IMR-90 (cell line): Measurements from ENCODE around the gene NDUFB7. TPM values are rescaled to one million over a fixed set of nuclear protein-coding genes. Genes with fewer than 3 reads are reported as not detected.

ENCODE experiments used
- ATAC-seq: fragments of 200-7000 bp; cut with Tn5 transposase; 2 replicates; pipeline ENCODE4 v1.9.1; 2020; ENCODE audit warnings: low read depth, mild to moderate bottlenecking, moderate library complexity
- BruUV-seq: library from RNA; stranded (reverse); fragments of 400-500 nt; replicated peaks from 2 replicates; lab custom pipeline; 2021; lab: Mats Ljungman, UMichigan
- CTCF ChIA-PET: fragments of 300-600 bp; formaldehyde crosslinking; extraction: SDS; loops from one replicate; lab custom pipeline; 2021; ENCODE audit warnings: antibody characterized with exemption; lab: Yijun Ruan, JAX
- POLR2A ChIA-PET: fragments of 300-600 bp; sonication (Branson Sonifier 250); formaldehyde crosslinking; loops from one replicate; lab custom pipeline; 2022; ENCODE audit warnings: antibody characterized with exemption; ENCODE audit not compliant: unreplicated experiment; lab: Charles Lee
- DNase-seq: peaks from one replicate; pipeline ENCODE4 v3.0.0; 2013
- H2AFZ ChIP-seq: replicated peaks from 2 replicates; pipeline ENCODE3; 2013; ENCODE audit warnings: low read length, mild to moderate bottlenecking; ENCODE audit not compliant: poor library complexity
- H2AK5ac ChIP-seq: 2 replicates; pipeline ENCODE4 v1.6.1; 2013; ENCODE audit warnings: low read depth, low read length, inconsistent platforms
- H2AK9ac ChIP-seq: replicated peaks from 2 replicates; pipeline ENCODE3; 2013; ENCODE audit warnings: mild to moderate bottlenecking, low read depth, low read length, moderate library complexity; ENCODE audit not compliant: poor library complexity
- H2BK120ac ChIP-seq: 2 replicates; pipeline ENCODE4 v1.6.1; 2013; ENCODE audit warnings: low read depth, low read length, inconsistent platforms
- H2BK15ac ChIP-seq: 3 replicates; pipeline ENCODE4 v1.6.1; 2013; ENCODE audit warnings: low read depth, low read length, inconsistent platforms
- H2BK20ac ChIP-seq: 2 replicates; pipeline ENCODE4 v1.6.1; 2013; ENCODE audit warnings: low read depth, mild to moderate bottlenecking, inconsistent platforms, low read length, moderate library complexity
- H2BK5ac ChIP-seq: 2 replicates; pipeline ENCODE4 v1.6.1; 2013; ENCODE audit warnings: mild to moderate bottlenecking, low read depth, low read length, inconsistent platforms; ENCODE audit not compliant: poor library complexity, severe bottlenecking
- H3K14ac ChIP-seq: replicated peaks from 2 replicates; pipeline ENCODE4 v1.6.1; 2013; ENCODE audit warnings: low read depth, low read length, inconsistent platforms
- H3K18ac ChIP-seq: 2 replicates; pipeline ENCODE4 v1.6.1; 2013; ENCODE audit warnings: low read depth, low read length, control low read depth
- H3K23ac ChIP-seq: 2 replicates; pipeline ENCODE4 v1.6.1; 2013; ENCODE audit warnings: low read depth, low read length, inconsistent platforms
- H3K27ac ChIP-seq: 2 replicates; pipeline ENCODE4 v1.5.1; 2013; ENCODE audit warnings: mild to moderate bottlenecking, control low read depth, low read length; ENCODE audit not compliant: insufficient read depth
- H3K27me3 ChIP-seq: 2 replicates; pipeline ENCODE4 v1.6.1; 2013; ENCODE audit warnings: low read length; ENCODE audit not compliant: control insufficient read depth, insufficient read depth
- H3K36me3 ChIP-seq: 2 replicates; pipeline ENCODE4 v1.6.1; 2013; ENCODE audit warnings: low read length, mixed read lengths; ENCODE audit not compliant: control insufficient read depth, insufficient read depth
- H3K4ac ChIP-seq: 2 replicates; pipeline ENCODE4 v1.6.1; 2013; ENCODE audit warnings: low read depth, low read length, inconsistent platforms
- H3K4me1 ChIP-seq: 2 replicates; pipeline ENCODE4 v1.6.1; 2013; ENCODE audit warnings: low read length, mixed read lengths; ENCODE audit not compliant: control insufficient read depth, insufficient read depth
- H3K4me2 ChIP-seq: 2 replicates; pipeline ENCODE4 v1.6.1; 2013; ENCODE audit warnings: low read depth, mild to moderate bottlenecking, control low read depth, low read length, moderate library complexity
- H3K4me3 ChIP-seq: 2 replicates; pipeline ENCODE4 v1.5.1; 2013; ENCODE audit warnings: low read depth, mild to moderate bottlenecking, control low read depth, low read length, moderate library complexity; ENCODE audit not compliant: insufficient read depth
- H3K56ac ChIP-seq: 2 replicates; pipeline ENCODE4 v1.6.1; 2013; ENCODE audit warnings: low read length, inconsistent platforms; ENCODE audit not compliant: insufficient read depth; ENCODE audit errors: extremely low read depth
- H3K79me1 ChIP-seq, 2 experiments: 2 replicates each; pipeline ENCODE4 v1.6.1; 2013; ENCODE audit warnings: low read length in 2 of 2, inconsistent platforms in 1 of 2, low read depth in 1 of 2
- H3K9ac ChIP-seq: 2 replicates; pipeline ENCODE4 v1.6.1; 2013; ENCODE audit warnings: low read depth, low read length, control low read depth
- H3K9me1 ChIP-seq: 2 replicates; pipeline ENCODE4 v1.6.1; 2013; ENCODE audit warnings: low read length, inconsistent platforms; ENCODE audit not compliant: insufficient read depth
- H3K9me3 ChIP-seq: 2 replicates; pipeline ENCODE4 v1.6.1; 2013; ENCODE audit warnings: low read length; ENCODE audit not compliant: control insufficient read depth, insufficient read depth
- H4K20me1 ChIP-seq: 2 replicates; pipeline ENCODE4 v1.6.1; 2013; ENCODE audit warnings: low read length, inconsistent platforms; ENCODE audit not compliant: insufficient read depth
- H4K5ac ChIP-seq: 2 replicates; pipeline ENCODE4 v1.6.1; 2013; ENCODE audit warnings: mild to moderate bottlenecking, low read depth, low read length, control low read depth
- H4K8ac ChIP-seq, 2 experiments: 2 replicates each; pipeline ENCODE4 v1.6.1; 2013; ENCODE audit warnings: low read depth in 2 of 2, low read length in 2 of 2, control low read depth in 1 of 2, inconsistent platforms in 1 of 2
- H4K91ac ChIP-seq: 2 replicates; pipeline ENCODE4 v1.6.1; 2013; ENCODE audit warnings: low read depth, low read length, inconsistent platforms; ENCODE audit not compliant: insufficient read depth
- BHLHE40 ChIP-seq: fragments of 150-350 bp; IDR thresholded peaks from 2 replicates; pipeline ENCODE4 v1.6.1; 2016; ENCODE audit warnings: mild to moderate bottlenecking, low read depth, low read length
- CEBPB ChIP-seq: IDR thresholded peaks from 2 replicates; pipeline ENCODE4 v1.6.1; 2012; ENCODE audit warnings: low read depth, low read length, improper control_type of control experiment
- CHD1 ChIP-seq: IDR thresholded peaks from 2 replicates; pipeline ENCODE4 v1.6.1; 2012; ENCODE audit warnings: low read depth, low read length, improper control_type of control experiment
- FOS ChIP-seq: fragments of 150-350 bp; IDR thresholded peaks from 2 replicates; pipeline ENCODE4 v1.6.1; 2016; ENCODE audit warnings: low read depth, low read length
- MAFK ChIP-seq: IDR thresholded peaks from 2 replicates; pipeline ENCODE4 v1.6.1; 2012; ENCODE audit warnings: low read depth, low read length, improper control_type of control experiment
- MAZ ChIP-seq: IDR thresholded peaks from 2 replicates; pipeline ENCODE4 v1.6.1; 2012; ENCODE audit warnings: low read depth, mild to moderate bottlenecking, low read length, improper control_type of control experiment, moderate library complexity, borderline replicate concordance
- MXI1 ChIP-seq: IDR thresholded peaks from 2 replicates; pipeline ENCODE4 v1.6.1; 2012; ENCODE audit warnings: low read depth, mild to moderate bottlenecking, low read length, moderate library complexity, borderline replicate concordance
- NFE2L2 ChIP-seq: fragments of 150-350 bp; IDR thresholded peaks from 2 replicates; pipeline ENCODE4 v1.6.1; 2016; ENCODE audit warnings: low read depth, mild to moderate bottlenecking, low read length
- POLR2A ChIP-seq: IDR thresholded peaks from 2 replicates; pipeline ENCODE4 v1.6.1; 2012; ENCODE audit warnings: mild to moderate bottlenecking, low read depth, low read length
- RAD21 ChIP-seq: IDR thresholded peaks from 2 replicates; pipeline ENCODE4 v1.6.1; 2012; ENCODE audit warnings: low read length, improper control_type of control experiment
- RCOR1 ChIP-seq: IDR thresholded peaks from 2 replicates; pipeline ENCODE4 v1.6.1; 2012; ENCODE audit warnings: mild to moderate bottlenecking, low read length, improper control_type of control experiment; ENCODE audit not compliant: insufficient replicate concordance
- SMC3 ChIP-seq: fragments of 150-350 bp; IDR thresholded peaks from 2 replicates; pipeline ENCODE4 v1.6.1; 2016; ENCODE audit warnings: low read depth, mild to moderate bottlenecking, antibody characterized with exemption, low read length, moderate library complexity
- WGBS, 2 experiments: methylation state at CpG; one replicate each; pipeline versions ENCODE4 v1.1.5 to v1.1.7; 2013; ENCODE audit warnings: missing lambda C conversion rate in 2 of 2; ENCODE audit not compliant: insufficient read length in 1 of 2; ENCODE audit errors: extremely low coverage in 2 of 2; 5-methylcytosine and 5-hydroxymethylcytosine counted together
- dilution Hi-C: fragments of 300-500 bp; cut with HindIII; formaldehyde crosslinking; loops from one replicate; pipeline ENCODE4 v1.14.3; 2018; ENCODE audit warnings: low sequenced_read_pairs; ENCODE audit not compliant: unreplicated experiment
- in situ Hi-C: fragments of 300-500 bp; cut with MboI; formaldehyde crosslinking; loops from 3 replicates; pipeline ENCODE4 v1.14.3; 2019; ENCODE audit warnings: low sequenced_read_pairs, inconsistent platforms, mixed read lengths
- intact Hi-C: fragments of 100-400 bp; cut with micrococcal nuclease; formaldehyde crosslinking; loops from 2 replicates; pipeline ENCODE4 v1.10.0; 2022
- polyA plus RNA-seq, 3 experiments: library from polyadenylated mRNA; depleted of rRNA; stranded (reverse); fragments of >200 nt; gene quantifications; 2 replicates each; pipeline ENCODE4 v1.2.3, GENCODE V29; 2012; ENCODE audit warnings: low replicate concordance in 1 of 3
- total RNA-seq: library from RNA; depleted of rRNA; stranded (reverse); fragments of >200 nt; gene quantifications from 2 replicates; pipeline ENCODE4 v1.2.3, GENCODE V29; 2012
- TF ChIP-seq, protein P1 (sequence below): fragments of 150-350 bp; IDR thresholded peaks from 2 replicates; pipeline ENCODE4 v1.6.1; 2016; ENCODE audit warnings: low read depth, mild to moderate bottlenecking, low read length, moderate library complexity, borderline replicate concordance
- TF ChIP-seq, protein P2 (sequence below): fragments of 150-350 bp; IDR thresholded peaks from 2 replicates; pipeline ENCODE4 v1.6.1; 2017; ENCODE audit warnings: mild to moderate bottlenecking, antibody characterized with exemption, low read length, low read depth
- TF ChIP-seq, protein P3 (sequence below): conservative IDR thresholded peaks from 2 replicates; pipeline ENCODE4 v1.5.1; 2012; ENCODE audit warnings: mild to moderate bottlenecking, low read depth, low read length, improper control_type of control experiment

The NDUFB7 gene
- total and polyA plus RNA-seq, 2 of the 4 experiments (the other 2 are of a cell fraction): 436 to 523 TPM

DNA sequence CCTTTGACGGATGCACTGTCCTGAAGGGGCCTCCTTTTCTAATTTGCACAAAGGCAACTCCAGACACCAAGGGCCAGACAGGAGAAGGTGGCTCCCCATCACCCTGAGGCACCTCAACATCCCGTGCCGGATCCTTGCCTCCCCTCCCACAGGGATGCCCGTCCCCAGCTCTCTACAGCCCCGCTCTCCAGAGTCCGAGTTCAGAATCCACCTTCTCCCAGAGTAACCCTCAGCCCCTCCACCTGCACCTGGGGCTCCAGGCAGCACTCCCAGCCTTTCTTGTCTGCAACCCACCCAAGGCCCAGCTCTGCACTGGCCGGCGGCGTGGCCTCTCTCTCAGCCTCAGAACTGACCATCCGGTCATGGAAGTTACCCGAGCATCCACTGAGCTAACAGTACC is 4.8 kb downstream of the NDUFB7 start (continued):
- TF ChIP-seq, protein P1, sequence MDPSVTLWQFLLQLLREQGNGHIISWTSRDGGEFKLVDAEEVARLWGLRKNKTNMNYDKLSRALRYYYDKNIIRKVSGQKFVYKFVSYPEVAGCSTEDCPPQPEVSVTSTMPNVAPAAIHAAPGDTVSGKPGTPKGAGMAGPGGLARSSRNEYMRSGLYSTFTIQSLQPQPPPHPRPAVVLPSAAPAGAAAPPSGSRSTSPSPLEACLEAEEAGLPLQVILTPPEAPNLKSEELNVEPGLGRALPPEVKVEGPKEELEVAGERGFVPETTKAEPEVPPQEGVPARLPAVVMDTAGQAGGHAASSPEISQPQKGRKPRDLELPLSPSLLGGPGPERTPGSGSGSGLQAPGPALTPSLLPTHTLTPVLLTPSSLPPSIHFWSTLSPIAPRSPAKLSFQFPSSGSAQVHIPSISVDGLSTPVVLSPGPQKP: no peak

DNA sequence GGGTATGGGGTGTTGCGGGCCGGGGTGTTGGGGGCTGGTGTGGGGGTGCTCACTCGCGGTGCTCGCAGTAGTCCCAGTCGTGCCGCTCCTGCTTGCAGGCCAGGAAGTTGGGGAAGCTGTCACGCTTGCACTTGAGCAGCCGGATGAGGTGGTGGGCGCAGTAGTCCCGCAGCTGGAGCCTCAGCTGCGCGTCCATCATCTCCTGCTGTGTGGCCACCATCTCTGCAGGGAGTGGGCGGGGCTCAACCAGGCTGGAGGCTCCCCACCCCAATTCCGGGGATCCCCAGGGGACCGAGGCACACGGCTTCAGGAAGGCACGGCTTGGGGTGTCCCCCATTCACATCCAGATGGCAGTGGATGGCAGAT is 5.2 kb downstream of the NDUFB7 start:
- Histone ChIP-seq H3K9me1 (0 out of 2 replicates have a peak, but pooled peaks cover 5% of the 10 kb centered on the region), H3K4ac (no peak overlapping the region), H2AK5ac (no peak overlapping the region), H3K27ac (no peak overlapping the region), H2BK120ac (no peak overlapping the region), H3K79me1 (peaks cover 17 to 31% of the 10 kb centered on the region in 2 experiments), H3K4me3 (no peak overlapping the region), H3K56ac (no peak overlapping the region), H3K4me1 (peaks cover 6% of the 10 kb centered on the region; the same call in 1 of the 2 replicates), H2BK20ac (no peak overlapping the region), H3K23ac (no peak overlapping the region), H2BK5ac (no peak overlapping the region), H3K9me3 (no peaks in the 10 kb centered on the region), H3K14ac (no peak overlapping the region), H4K5ac (no peak overlapping the region), H3K36me3 (peaks cover 17% of the 10 kb centered on the region), H3K18ac (no peak overlapping the region), H3K27me3 (no peaks in the 10 kb centered on the region), H3K4me2 (no peak overlapping the region), H3K9ac (no peak overlapping the region), H4K8ac (no peak overlapping the region), H4K20me1 (peaks cover 4% of the 10 kb centered on the region; the same call in 1 of the 2 replicates), H4K91ac (no peak overlapping the region), H2AFZ (no peak overlapping the region), H2AK9ac (no peak overlapping the region), H2BK15ac (no peak overlapping the region)
- in situ Hi-C loops (loop anchor here (25.0 kb wide), 1 partner anchor 871 kb away; the partner anchor contains the start of gene WIZ), intact Hi-C loops (no loop called here), dilution Hi-C loops (no loop called here)
- ChIA-PET POLR2A (no interaction called here), CTCF (no interaction called here)
- ATAC-seq (no peak), DNase-seq (no peak)
- 80% methylated on average over 6 of the region's 18 CpGs; no CpG with 5 or more reads in 1 of the 2 experiments for WGBS, 2 experiments
- TF ChIP-seq NFE2L2 (no peak), FOS (no peak), CEBPB (no peak), MAZ (no peak), SMC3 (no peak), RCOR1 (no peak), MXI1 (no peak), MAFK (no peak), BHLHE40 (no peak), CHD1 (no peak), POLR2A (no peak), RAD21 (no peak)
- TF ChIP-seq, protein P2, sequence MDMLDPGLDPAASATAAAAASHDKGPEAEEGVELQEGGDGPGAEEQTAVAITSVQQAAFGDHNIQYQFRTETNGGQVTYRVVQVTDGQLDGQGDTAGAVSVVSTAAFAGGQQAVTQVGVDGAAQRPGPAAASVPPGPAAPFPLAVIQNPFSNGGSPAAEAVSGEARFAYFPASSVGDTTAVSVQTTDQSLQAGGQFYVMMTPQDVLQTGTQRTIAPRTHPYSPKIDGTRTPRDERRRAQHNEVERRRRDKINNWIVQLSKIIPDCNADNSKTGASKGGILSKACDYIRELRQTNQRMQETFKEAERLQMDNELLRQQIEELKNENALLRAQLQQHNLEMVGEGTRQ: no peak
- TF ChIP-seq, protein P3, sequence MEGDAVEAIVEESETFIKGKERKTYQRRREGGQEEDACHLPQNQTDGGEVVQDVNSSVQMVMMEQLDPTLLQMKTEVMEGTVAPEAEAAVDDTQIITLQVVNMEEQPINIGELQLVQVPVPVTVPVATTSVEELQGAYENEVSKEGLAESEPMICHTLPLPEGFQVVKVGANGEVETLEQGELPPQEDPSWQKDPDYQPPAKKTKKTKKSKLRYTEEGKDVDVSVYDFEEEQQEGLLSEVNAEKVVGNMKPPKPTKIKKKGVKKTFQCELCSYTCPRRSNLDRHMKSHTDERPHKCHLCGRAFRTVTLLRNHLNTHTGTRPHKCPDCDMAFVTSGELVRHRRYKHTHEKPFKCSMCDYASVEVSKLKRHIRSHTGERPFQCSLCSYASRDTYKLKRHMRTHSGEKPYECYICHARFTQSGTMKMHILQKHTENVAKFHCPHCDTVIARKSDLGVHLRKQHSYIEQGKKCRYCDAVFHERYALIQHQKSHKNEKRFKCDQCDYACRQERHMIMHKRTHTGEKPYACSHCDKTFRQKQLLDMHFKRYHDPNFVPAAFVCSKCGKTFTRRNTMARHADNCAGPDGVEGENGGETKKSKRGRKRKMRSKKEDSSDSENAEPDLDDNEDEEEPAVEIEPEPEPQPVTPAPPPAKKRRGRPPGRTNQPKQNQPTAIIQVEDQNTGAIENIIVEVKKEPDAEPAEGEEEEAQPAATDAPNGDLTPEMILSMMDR: no peak
- BruUV-seq: no TSS peak
